Sigmoid colon (tissue), 7 donors: ENCODE data around the gene PRR15. TPM values are rescaled to one million over a fixed set of nuclear protein-coding genes. Genes with fewer than 3 reads are reported as not detected.
A peak's percentile ranks its signal among the peaks of the same experiment; 100 is the strongest.
"Not testable (repeated sequence)": the region's sequence is repeated elsewhere in the genome, so short reads cannot be mapped to it uniquely, and the experiment has no call there.

Source experiments
- DNase-seq: peaks from one replicate; pipeline ENCODE4 v3.0.0-alpha.2; 2019
- H3K27ac ChIP-seq, 4 donors: fragments of 200-600 bp; sonication (generic); one replicate each; pipeline ENCODE4 v1.5.1; 2016 to 2019; ENCODE audit warnings: mild to moderate bottlenecking in 1 of 4
- H3K27me3 ChIP-seq, 3 donors: fragments of 200-600 bp; sonication (generic); one replicate each; pipeline ENCODE4 v1.5.1; 2019; ENCODE audit warnings: mild to moderate bottlenecking in 1 of 3
- H3K36me3 ChIP-seq, 4 donors: fragments of 200-600 bp; sonication (generic); one replicate each; pipeline ENCODE4 v1.5.1; 2016 to 2019
- H3K4me1 ChIP-seq, 4 donors: fragments of 200-600 bp; sonication (generic); one replicate each; pipeline ENCODE4 v1.5.1; 2017 to 2019
- H3K4me3 ChIP-seq, 4 donors: fragments of 200-600 bp; sonication (generic); one replicate each; pipeline ENCODE4 v1.5.1; 2017 to 2019; ENCODE audit warnings: mild to moderate bottlenecking in 2 of 4, moderate library complexity in 1 of 4
- H3K9me3 ChIP-seq, 4 donors: fragments of 200-600 bp in 3 of 4; sonication (generic) in 3 of 4; one replicate each; pipeline versions ENCODE4 v1.5.1 to v1.6.1; 2013 to 2019
- EP300 ChIP-seq, 4 donors: sonication (generic); formaldehyde crosslinking; IDR thresholded peaks; one replicate each; pipeline ENCODE4 v1.6.1; 2017; ENCODE audit warnings: antibody characterized with exemption in 4 of 4
- POLR2A ChIP-seq, 2 donors: fragments of 450-650 bp; IDR thresholded peaks; one replicate each; pipeline ENCODE4 v1.6.1; 2016; ENCODE audit warnings: antibody characterized with exemption in 2 of 2, mild to moderate bottlenecking in 2 of 2, moderate library complexity in 2 of 2
- POLR2AphosphoS5 ChIP-seq, 4 donors: sonication (generic); formaldehyde crosslinking; IDR thresholded peaks; one replicate each; pipeline ENCODE4 v1.6.1; 2017; ENCODE audit warnings: antibody characterized with exemption in 4 of 4
- WGBS, 2 donors: extraction: QIAGEN DNeasy Blood & Tissue Kit; methylation state at CpG; one replicate each; pipeline ENCODE4 v1.1.7; 2013; 5-methylcytosine and 5-hydroxymethylcytosine counted together
- intact Hi-C: fragments of 100-400 bp; cut with DNase I; formaldehyde crosslinking; loops from one replicate; pipeline ENCODE4 v1.15.1; 2023
- polyA plus RNA-seq, 3 donors: library from polyadenylated mRNA; stranded (reverse); fragments of 200-250 nt; gene quantifications; one replicate each; pipeline ENCODE4 v1.2.3, GENCODE V29; 2013
- total RNA-seq, 4 donors: library from RNA; depleted of rRNA; stranded (reverse); fragments of >200 nt; gene quantifications; one replicate each; pipeline ENCODE4 v1.1.0, GENCODE V29; 2016
- TF ChIP-seq, protein P1 (sequence below), 4 experiments: fragments of 450-650 bp in 3 of 4; fragments of 200-600 bp in 1 of 4; IDR thresholded peaks; one replicate each; pipeline ENCODE4 v1.5.1; 2016 to 2019; ENCODE audit warnings: antibody characterized with exemption in 4 of 4, mild to moderate bottlenecking in 3 of 4, moderate library complexity in 2 of 4
- donor health status: healthy with polysubstance abuse.
- donor health status: Bipolar disorder and iron deficiency.
- donor health status: healthy.

PRR15 gene, protein sequence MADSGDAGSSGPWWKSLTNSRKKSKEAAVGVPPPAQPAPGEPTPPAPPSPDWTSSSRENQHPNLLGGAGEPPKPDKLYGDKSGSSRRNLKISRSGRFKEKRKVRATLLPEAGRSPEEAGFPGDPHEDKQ
- total RNA-seq (under 1 TPM in 1 of 4 donors, not detected in 3; 0.27 TPM), polyA plus RNA-seq (100 to 1,000 TPM; 104 to 318 (median 228) TPM)

DNA sequence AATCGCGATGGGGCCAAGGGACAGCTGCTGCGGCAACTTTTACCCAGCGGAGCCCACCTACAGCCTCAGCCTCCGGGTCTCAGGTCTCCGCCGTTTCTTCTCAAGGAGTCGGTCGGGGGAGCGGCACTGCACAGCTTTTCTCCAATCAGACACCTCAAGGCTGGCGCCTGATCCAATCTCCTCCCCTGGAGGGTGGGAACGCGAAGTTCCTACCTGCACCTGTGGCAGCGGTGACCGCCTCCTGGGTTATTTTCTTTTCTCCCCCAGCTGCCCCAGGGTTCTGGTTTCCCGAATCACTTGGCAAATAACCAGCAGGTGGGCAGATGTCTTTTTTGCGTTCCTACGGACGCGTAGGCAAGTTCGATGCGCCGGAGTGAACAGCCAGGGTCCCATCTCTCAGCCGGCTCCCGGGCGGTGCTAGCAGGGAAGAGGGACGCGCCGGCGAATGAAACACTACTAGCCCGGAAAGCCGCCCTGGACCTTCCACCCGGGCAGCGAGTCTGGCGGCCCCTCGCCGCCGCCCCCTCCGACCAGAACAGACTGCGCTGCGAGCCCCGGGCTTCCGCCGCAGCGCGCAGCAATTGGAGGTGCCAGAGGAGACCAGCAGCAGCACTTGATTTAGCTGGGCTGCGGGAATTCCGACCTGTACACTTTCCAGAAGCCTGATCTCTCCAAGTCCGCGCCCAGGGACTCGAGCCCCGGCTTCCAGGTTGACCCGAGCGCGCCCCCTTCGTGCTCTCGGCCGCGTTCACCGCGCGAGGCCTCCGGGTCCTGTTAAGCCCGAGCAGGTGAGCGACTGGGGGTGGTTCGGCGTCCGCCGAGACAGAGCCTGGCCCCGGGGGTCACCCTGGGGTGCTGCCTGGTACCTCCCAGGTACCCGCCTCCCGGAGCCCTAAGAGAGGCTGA lies at the start of gene PRR15:
Gene PRR15 (plus strand): TSS at position 246 of the 906 bp plus-strand sequence. CDS start 2,495 bp downstream, outside the sequence.
- Histone ChIP-seq H3K9me3 (no peaks in the 10 kb centered on the region), H3K4me3 (peak within 1 kb of the TSS; percentile 33 to 59 (median 50)), H3K27me3 (peaks cover 5 to 67% (median 52%) of the 10 kb centered on the region in 3 donors), H3K27ac (peak within 1 kb of the TSS in 3 of 4 donors; percentile 4 to 34 (median 29)), H3K4me1 (peaks cover 0 to 40% (median 35%) of the 10 kb centered on the region in 4 donors), H3K36me3 (no peaks in the 10 kb centered on the region)
- TF ChIP-seq, protein P1, sequence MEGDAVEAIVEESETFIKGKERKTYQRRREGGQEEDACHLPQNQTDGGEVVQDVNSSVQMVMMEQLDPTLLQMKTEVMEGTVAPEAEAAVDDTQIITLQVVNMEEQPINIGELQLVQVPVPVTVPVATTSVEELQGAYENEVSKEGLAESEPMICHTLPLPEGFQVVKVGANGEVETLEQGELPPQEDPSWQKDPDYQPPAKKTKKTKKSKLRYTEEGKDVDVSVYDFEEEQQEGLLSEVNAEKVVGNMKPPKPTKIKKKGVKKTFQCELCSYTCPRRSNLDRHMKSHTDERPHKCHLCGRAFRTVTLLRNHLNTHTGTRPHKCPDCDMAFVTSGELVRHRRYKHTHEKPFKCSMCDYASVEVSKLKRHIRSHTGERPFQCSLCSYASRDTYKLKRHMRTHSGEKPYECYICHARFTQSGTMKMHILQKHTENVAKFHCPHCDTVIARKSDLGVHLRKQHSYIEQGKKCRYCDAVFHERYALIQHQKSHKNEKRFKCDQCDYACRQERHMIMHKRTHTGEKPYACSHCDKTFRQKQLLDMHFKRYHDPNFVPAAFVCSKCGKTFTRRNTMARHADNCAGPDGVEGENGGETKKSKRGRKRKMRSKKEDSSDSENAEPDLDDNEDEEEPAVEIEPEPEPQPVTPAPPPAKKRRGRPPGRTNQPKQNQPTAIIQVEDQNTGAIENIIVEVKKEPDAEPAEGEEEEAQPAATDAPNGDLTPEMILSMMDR (IDR thresholded peaks at IDR 0.05) = no peak
- TF ChIP-seq POLR2AphosphoS5 (IDR thresholded peaks at IDR 0.05) (peak in 1 of 4 donors; percentile 48), EP300 (IDR thresholded peaks at IDR 0.05) (no peak), POLR2A (IDR thresholded peaks at IDR 0.05) (peak in 1 of 2 donors; percentile 65)
- DNase-seq = peak; percentile 63
- WGBS, 2 donors = 0 to 1% methylated on average over 72 of the region's 72 CpGs
- intact Hi-C loops = loop anchor here (5.0 kb wide), 1 partner anchor 82 kb away; no protein-coding TSS in a partner anchor

DNA sequence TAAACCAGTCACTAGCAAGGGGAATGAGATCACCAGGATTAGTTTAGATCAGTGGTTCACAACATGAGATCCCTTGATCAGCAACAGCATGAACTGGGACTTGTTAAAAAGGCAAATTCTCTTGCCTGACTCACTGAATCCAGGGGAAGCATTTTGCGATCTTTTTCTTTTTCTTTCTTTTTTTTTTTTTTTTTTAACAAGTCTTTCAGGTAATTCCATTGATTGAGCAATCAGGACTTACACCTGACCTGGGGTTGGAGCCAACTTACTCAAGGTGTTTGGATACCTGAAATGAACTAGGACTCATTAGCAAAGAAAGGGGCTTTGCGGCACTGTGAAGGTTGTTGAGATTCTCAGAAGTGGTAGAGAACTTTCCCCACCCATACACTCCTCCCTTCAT lies 47.1 kb upstream of the PRR15 start:
- no peak for TF ChIP-seq EP300 (IDR thresholded peaks at IDR 0.05)
- no peak for TF ChIP-seq POLR2AphosphoS5 (IDR thresholded peaks at IDR 0.05)
- TF ChIP-seq POLR2A (IDR thresholded peaks at IDR 0.05) = no peak
- TF ChIP-seq, protein P1 (IDR thresholded peaks at IDR 0.05) = no peak
- intact Hi-C loops = no loop called here
- H3K27ac ChIP-seq = no peak overlapping the region
- no peak for DNase-seq
- no peaks in the 10 kb centered on the region for H3K27me3 ChIP-seq
- peaks cover 0 to 4% (median 0%) of the 10 kb centered on the region in 4 donors for H3K36me3 ChIP-seq
- no peak overlapping the region for H3K4me3 ChIP-seq
- no peaks in the 10 kb centered on the region for H3K9me3 ChIP-seq
- H3K4me1 ChIP-seq = no peaks in the 10 kb centered on the region
- 84 to 96% methylated on average over 2 of the region's 2 CpGs for WGBS, 2 donors

DNA sequence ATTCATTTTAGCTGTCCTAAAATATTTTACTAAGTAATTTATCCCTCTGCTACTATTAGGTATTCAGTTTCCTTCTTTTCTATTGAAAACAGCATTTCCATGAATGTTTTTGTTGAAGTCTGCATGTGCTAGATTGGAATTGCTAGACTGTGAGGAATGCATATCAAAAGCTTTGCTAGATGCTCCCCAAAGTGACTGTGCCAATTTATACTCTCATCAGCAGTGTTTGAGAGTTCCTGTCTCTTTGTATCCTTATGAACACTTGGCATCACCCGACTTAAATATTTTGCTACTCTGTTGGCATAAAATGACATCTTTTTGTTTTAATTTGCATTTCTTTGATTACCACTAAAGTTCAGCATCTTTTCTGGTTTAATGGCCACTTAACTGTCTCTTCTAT lies 45.0 kb upstream of the PRR15 start:
- DNase-seq = no peak
- Histone ChIP-seq H3K4me1 (no peaks in the 10 kb centered on the region), H3K9me3 (peaks cover 0 to 4% (median 0%) of the 10 kb centered on the region in 4 donors), H3K4me3 (no peak overlapping the region), H3K36me3 (no peaks in the 10 kb centered on the region), H3K27ac (no peak overlapping the region), H3K27me3 (no peaks in the 10 kb centered on the region)
- TF ChIP-seq POLR2A (IDR thresholded peaks at IDR 0.05) (no peak), POLR2AphosphoS5 (IDR thresholded peaks at IDR 0.05) (no peak)
- WGBS, 2 donors = 86 to 90% methylated on average over 1 of the region's 1 CpG
- intact Hi-C loops = no loop called here

DNA sequence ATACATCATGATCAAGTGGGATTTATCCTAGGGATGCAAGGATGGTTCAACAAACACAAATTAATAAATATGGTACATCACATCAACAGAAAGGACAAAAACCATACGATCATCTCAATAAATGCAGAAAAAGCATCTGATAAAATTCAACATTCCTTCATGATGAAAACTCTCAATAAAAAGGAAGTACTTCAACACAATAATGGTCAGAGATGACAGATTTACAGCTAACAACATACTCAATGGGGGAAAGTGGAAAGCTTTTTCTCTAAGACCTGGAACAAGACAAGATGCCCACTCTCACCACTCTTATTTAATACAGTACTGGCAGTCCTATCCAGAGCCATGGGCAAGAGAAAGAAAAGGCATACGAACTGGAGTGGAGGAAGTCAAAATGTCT lies 39.9 kb upstream of the PRR15 start:
- Histone ChIP-seq H3K27ac (no peak overlapping the region), H3K27me3 (no peaks in the 10 kb centered on the region), H3K4me1 (no peaks in the 10 kb centered on the region), H3K9me3 (peaks cover 0 to 4% (median 0%) of the 10 kb centered on the region in 4 donors), H3K4me3 (no peak overlapping the region), H3K36me3 (no peaks in the 10 kb centered on the region)
- intact Hi-C loops = no loop called here
- 77 to 86% methylated on average over 2 of the region's 2 CpGs for WGBS, 2 donors
- TF ChIP-seq POLR2AphosphoS5 (IDR thresholded peaks at IDR 0.05) = no peak
- TF ChIP-seq EP300 (IDR thresholded peaks at IDR 0.05) = no peak
- TF ChIP-seq, protein P1 (IDR thresholded peaks at IDR 0.05) = no peak
- TF ChIP-seq POLR2A (IDR thresholded peaks at IDR 0.05) = no peak
- no peak for DNase-seq

DNA sequence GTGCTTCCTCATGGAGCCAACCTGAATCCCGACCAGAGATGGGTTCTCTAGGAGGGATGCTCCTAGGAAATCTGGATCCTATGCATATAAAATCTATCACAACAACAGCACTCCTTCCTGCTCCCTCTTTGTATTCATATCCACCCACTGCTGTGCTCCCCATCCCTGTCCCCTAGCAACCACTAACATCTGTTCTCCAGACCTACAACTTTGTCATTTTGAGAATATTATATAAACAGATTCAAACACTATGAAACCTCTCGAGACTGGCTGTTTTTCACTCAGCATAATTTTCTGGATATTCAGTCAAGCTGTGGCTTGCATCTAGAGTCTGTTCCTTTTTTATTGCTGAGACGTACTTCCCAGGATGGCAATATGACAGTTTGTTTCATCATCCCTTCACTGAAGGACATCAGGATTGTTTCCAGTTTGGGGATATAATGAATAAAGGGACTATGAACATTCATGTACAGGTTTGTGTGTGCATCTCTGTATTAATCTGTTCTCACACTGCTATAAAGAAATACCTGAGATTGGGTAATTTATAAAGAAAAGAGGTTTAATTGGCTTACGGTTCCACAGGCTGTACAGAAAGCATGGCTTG lies 36.0 kb upstream of the PRR15 start:
- Histone ChIP-seq H3K4me3 (no peak overlapping the region), H3K4me1 (no peaks in the 10 kb centered on the region), H3K27ac (no peak overlapping the region), H3K27me3 (no peaks in the 10 kb centered on the region), H3K9me3 (no peaks in the 10 kb centered on the region), H3K36me3 (no peaks in the 10 kb centered on the region)
- no peak for DNase-seq
- WGBS, 2 donors = 89 to 90% methylated on average over 4 of the region's 4 CpGs
- TF ChIP-seq POLR2AphosphoS5 (IDR thresholded peaks at IDR 0.05) (no peak), EP300 (IDR thresholded peaks at IDR 0.05) (no peak), POLR2A (IDR thresholded peaks at IDR 0.05) (no peak)
- TF ChIP-seq, protein P1 (IDR thresholded peaks at IDR 0.05) = no peak
- intact Hi-C loops = no loop called here

DNA sequence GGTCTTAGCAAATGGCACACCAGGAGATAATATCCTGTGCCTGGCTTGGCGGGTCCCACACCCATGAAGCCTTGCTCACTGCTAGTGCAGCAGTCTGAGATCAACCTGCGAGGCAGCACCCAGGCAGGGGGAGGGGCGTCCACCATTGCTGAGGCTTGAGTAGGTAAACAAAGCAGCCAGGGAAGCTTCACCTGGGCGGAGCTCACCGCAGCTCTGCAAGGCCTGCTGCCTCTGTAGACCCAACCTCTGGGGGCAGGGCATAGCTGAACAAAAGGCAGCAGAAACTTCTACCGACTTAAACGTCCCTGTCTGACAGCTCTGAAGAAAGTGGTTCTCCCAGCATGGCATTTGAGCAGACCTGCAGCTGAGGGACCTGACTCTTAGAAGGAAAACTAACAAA lies 35.1 kb upstream of the PRR15 start:
- H3K4me3 ChIP-seq, H3K27ac ChIP-seq, H3K27me3 ChIP-seq, H3K36me3 ChIP-seq, H3K4me1 ChIP-seq, H3K9me3 ChIP-seq, DNase-seq, intact Hi-C loops: not testable (repeated sequence)
- WGBS, 2 donors = 76 to 83% methylated on average over 7 of the region's 7 CpGs
